HL-60 (cell line): Measurements from ENCODE around the gene METRNL.

Experiments
- SPI1 ChIP-seq: IDR thresholded peaks from 2 replicates; pipeline ENCODE4 v1.6.1; 2012; ENCODE audit warnings: low read depth, mild to moderate bottlenecking, borderline replicate concordance
- TF ChIP-seq, protein P1 (sequence below): IDR thresholded peaks from one replicate; pipeline ENCODE4 v1.5.1; 2011; ENCODE audit warnings: low read length, control low read depth, inconsistent platforms; ENCODE audit not compliant: insufficient read depth

DNA sequence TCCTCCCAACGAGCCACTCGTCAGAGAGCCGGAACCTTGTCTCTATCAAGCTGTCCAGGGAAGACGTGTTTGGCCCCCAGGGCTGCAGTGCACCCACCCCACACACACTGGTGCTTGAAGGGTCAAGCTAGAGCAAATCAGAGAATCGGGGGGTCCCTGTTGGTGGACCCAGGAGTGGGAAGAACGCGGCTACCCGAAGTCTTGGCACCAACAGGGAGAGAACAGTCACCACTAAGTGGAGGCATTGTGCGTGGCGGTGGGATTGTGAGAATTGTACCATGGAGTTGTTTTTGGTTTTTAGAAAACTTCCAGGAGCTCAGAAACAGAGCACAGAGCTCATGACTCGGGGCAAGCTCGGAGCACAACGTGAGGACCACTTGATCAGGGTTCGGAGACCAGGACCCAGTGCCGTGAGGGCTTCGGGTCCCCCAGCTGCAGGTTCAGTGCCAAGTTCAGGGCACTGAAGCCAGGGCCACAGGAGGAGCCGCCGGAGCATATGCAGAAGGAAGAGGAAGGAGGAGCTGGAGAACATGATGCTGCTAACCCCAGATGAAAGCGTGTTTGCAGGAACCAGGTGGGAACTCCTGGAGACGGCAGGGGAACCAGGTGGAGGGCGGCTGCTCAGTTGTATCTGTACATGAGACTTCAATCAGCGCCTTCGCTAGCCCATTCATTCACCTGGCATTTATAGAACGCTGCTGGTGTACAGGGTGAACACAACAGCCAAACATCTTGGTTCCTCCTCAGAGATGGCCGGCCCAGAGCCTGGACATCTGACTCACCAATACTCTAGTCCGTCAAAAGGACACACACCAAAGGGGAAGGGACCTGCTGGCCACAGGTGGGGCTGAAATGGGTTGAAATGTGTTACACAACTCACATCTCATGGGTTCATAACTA is 42.8 kb downstream of the METRNL start:
- TF ChIP-seq, protein P1, sequence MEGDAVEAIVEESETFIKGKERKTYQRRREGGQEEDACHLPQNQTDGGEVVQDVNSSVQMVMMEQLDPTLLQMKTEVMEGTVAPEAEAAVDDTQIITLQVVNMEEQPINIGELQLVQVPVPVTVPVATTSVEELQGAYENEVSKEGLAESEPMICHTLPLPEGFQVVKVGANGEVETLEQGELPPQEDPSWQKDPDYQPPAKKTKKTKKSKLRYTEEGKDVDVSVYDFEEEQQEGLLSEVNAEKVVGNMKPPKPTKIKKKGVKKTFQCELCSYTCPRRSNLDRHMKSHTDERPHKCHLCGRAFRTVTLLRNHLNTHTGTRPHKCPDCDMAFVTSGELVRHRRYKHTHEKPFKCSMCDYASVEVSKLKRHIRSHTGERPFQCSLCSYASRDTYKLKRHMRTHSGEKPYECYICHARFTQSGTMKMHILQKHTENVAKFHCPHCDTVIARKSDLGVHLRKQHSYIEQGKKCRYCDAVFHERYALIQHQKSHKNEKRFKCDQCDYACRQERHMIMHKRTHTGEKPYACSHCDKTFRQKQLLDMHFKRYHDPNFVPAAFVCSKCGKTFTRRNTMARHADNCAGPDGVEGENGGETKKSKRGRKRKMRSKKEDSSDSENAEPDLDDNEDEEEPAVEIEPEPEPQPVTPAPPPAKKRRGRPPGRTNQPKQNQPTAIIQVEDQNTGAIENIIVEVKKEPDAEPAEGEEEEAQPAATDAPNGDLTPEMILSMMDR = no peak
- no peak for TF ChIP-seq SPI1
